ENCODE measurements around the gene ABCG8. TPM values are rescaled to one million over a fixed set of nuclear protein-coding genes. Genes with fewer than 3 reads are reported as not detected.

ABCG8 gene
- total and polyA plus RNA-seq, 2 donors (not counting 3 experiments of a cell fraction or from before 2014, with no cell fraction given), result not detected

GRCh38 chr2:43825841-43826240 is 12.9 kb upstream of the ABCG8 start:
- TF ChIP-seq CTCF (IDR thresholded peaks at IDR 0.05; ENCODE audit: extremely low read depth in 1 of 2, insufficient read depth in 1 of 2, low read depth in 1 of 2, low read length in 2 of 2) (no peak), MAX (IDR thresholded peaks at IDR 0.05; ENCODE audit: insufficient read depth, insufficient read length) (no peak), POLR2AphosphoS5 (IDR thresholded peaks at IDR 0.05; ENCODE audit: insufficient read depth, low read depth, low read length) (no peak), EZH2 (IDR thresholded peaks at IDR 0.05; ENCODE audit: borderline replicate concordance, low read depth, low read length, severe bottlenecking) (no peak), FOS (IDR thresholded peaks at IDR 0.05; ENCODE audit: borderline replicate concordance, insufficient read depth, low read length) (no peak), MYC (IDR thresholded peaks at IDR 0.05; ENCODE audit: low read depth, low read length) (no peak), POLR2A (IDR thresholded peaks at IDR 0.05; ENCODE audit: low read depth, low read length) (no peak), GATA2 (IDR thresholded peaks at IDR 0.05; ENCODE audit: insufficient read depth, insufficient read length, low read depth, low read length) (no peak), JUN (IDR thresholded peaks at IDR 0.05; ENCODE audit: borderline replicate concordance, insufficient read depth, insufficient read length, low read depth) (no peak)
- FAIRE-seq (no peak), DNase-seq (ENCODE audit: low read depth, low spot score) (no peak)
- intact Hi-C loops (cut with micrococcal nuclease), result no loop called here
- dilution Hi-C loops (cut with MboI; ENCODE audit: extremely low pct_ligation_motif_present, low sequenced_read_pairs), result no loop called here
- ChIA-PET CTCF (interaction anchor here (1.2 kb wide), 1 partner anchor 11 kb away, joined by 3 read pairs; no protein-coding TSS in a partner anchor), POLR2A (no interaction called here)
- H3K9me3 ChIP-seq (replicated peaks; ENCODE audit: control insufficient read depth, insufficient read depth, low read length), result no peaks in the 10 kb centered on the region
- H3K27ac ChIP-seq (ENCODE audit: insufficient read depth, low read depth, low read length), result no peak overlapping the region
- no peak overlapping the region for H2AFZ ChIP-seq (ENCODE audit: low read depth, low read length)
- no peaks in the 10 kb centered on the region for H3K36me3 ChIP-seq (ENCODE audit: control insufficient read depth in 2 of 2, extremely low read depth in 1 of 2, insufficient read depth in 2 of 2, low read length in 2 of 2)
- no peak overlapping the region for H3K9ac ChIP-seq (replicated peaks; ENCODE audit: extremely low read depth, insufficient read depth, low read length)
- H3K4me1 ChIP-seq (ENCODE audit: control insufficient read depth, extremely low read depth, insufficient read depth, low read length), result no peaks in the 10 kb centered on the region
- no peaks in the 10 kb centered on the region for H4K20me1 ChIP-seq (replicated peaks; ENCODE audit: control insufficient read depth, extremely low read depth, insufficient read depth, low read length)
- H3K79me2 ChIP-seq (ENCODE audit: control insufficient read depth, insufficient read depth, low read length), result no peaks in the 10 kb centered on the region
- H3K27me3 ChIP-seq (ENCODE audit: control insufficient read depth in 2 of 2, insufficient read depth in 2 of 2, low read length in 2 of 2), result peaks cover 16 to 24% of the 10 kb centered on the region in 2 experiments
- BruUV-seq (replicated peaks), result no TSS peak
- H3K4me2 ChIP-seq (ENCODE audit: insufficient read depth, low read length), result no peak overlapping the region
- H3K4me3 ChIP-seq (replicated peaks in 1 of 3; ENCODE audit: insufficient read depth in 1 of 3, low read depth in 1 of 3, low read length in 3 of 3), result no peak overlapping the region
- H3K9me1 ChIP-seq (replicated peaks; ENCODE audit: control insufficient read depth, extremely low read depth, insufficient read depth, low read length), result no peaks in the 10 kb centered on the region
